GM12891 (cell line): ENCODE results near the gene UGT1A7.

Source experiments
- PAX5 ChIP-seq: IDR thresholded peaks from 2 replicates; pipeline ENCODE4 v1.6.1; 2011; ENCODE audit warnings: low read length, moderate library complexity, mild to moderate bottlenecking; ENCODE audit not compliant: insufficient read depth, severe bottlenecking
- POLR2A ChIP-seq: IDR thresholded peaks from 2 replicates; pipeline ENCODE4 v1.6.1; 2011; ENCODE audit warnings: low read depth, low read length, control low read depth
- POLR2AphosphoS5 ChIP-seq: IDR thresholded peaks from 2 replicates; pipeline ENCODE4 v1.6.1; 2011; ENCODE audit warnings: low read depth, low read length, control low read depth
- POU2F2 ChIP-seq: IDR thresholded peaks from 2 replicates; pipeline ENCODE4 v1.6.1; 2011; ENCODE audit warnings: low read depth, mild to moderate bottlenecking, control low read depth, low read length, moderate library complexity
- SPI1 ChIP-seq: IDR thresholded peaks from 2 replicates; pipeline ENCODE4 v1.6.1; 2011; ENCODE audit warnings: low read depth, low read length, control low read depth
- TAF1 ChIP-seq: IDR thresholded peaks from 2 replicates; pipeline ENCODE4 v1.6.1; 2011; ENCODE audit warnings: low read depth, low read length, control low read depth

GRCh38 chr2:233761040-233761769 lies 79.5 kb downstream of the UGT1A7 start:
- no peak for TF ChIP-seq POLR2AphosphoS5
- no peak for TF ChIP-seq POLR2A
- no peak for TF ChIP-seq TAF1
- no peak for TF ChIP-seq SPI1
- TF ChIP-seq POU2F2: no peak
- TF ChIP-seq PAX5: no peak
